Stimulated activated CD8-positive, alpha-beta memory T cell treated with anti-CD3 and anti-CD28 coated beads, Interleukin-15, amount 100 ng/mL, for 48 hours (primary cell): ENCODE data around the gene MMP17.
A peak's percentile ranks its signal among the peaks of the same experiment; 100 is the strongest.

ENCODE experiments used
- DNase-seq, 2 donors: peaks; one replicate each; pipeline ENCODE4 v3.0.0-alpha.2; 2020; ENCODE audit warnings: low read depth in 2 of 2

The MMP17 gene

GRCh38 chr12:131894981-131895639, 66.9 kb downstream of the MMP17 start:
- no peak for DNase-seq

GRCh38 chr12:131895640-131896079, 67.5 kb downstream of the MMP17 start:
- DNase-seq: no peak

GRCh38 chr12:131896080-131896810, 68.1 kb downstream of the MMP17 start:
- DNase-seq: peak; percentile 52 to 55

GRCh38 chr12:131896811-131897270, 68.6 kb downstream of the MMP17 start:
- DNase-seq: no peak

GRCh38 chr12:131897276-131897675, 69.1 kb downstream of the MMP17 start:
- no peak for DNase-seq

- DNase-seq: no peak
Observed at GRCh38 chr12:131897875-131898274, 69.7 kb downstream of the MMP17 start.

GRCh38 chr12:131900397-131900796, 72.2 kb downstream of the MMP17 start:
- DNase-seq: no peak
